Measurements from ENCODE around the gene C1QTNF12.

GRCh38 chr1:1255611-1256010, 9.1 kb upstream of the C1QTNF12 start:
- TF ChIP-seq EZH2 (IDR thresholded peaks at IDR 0.05), result no peak
- no peak for TF ChIP-seq POLR2AphosphoS5 (IDR thresholded peaks at IDR 0.05; ENCODE audit: borderline replicate concordance, low read depth, low read length)
- no peak for TF ChIP-seq FOXP2 (optimal IDR thresholded peaks at IDR 0.05; ENCODE audit: control extremely low read depth, extremely low read length, insufficient read depth)
